HG03520 (cell line): Measurements from ENCODE around the gene WASHC2C.
"Not testable (repeated sequence)": the region's sequence is repeated elsewhere in the genome, so short reads cannot be mapped to it uniquely, and the experiment has no call there.

ENCODE experiments used
- ATAC-seq: cut with Tn5 transposase; IDR thresholded peaks from one replicate; pipeline ENCODE4 v1.9.1; 2021; ENCODE audit warnings: mild to moderate bottlenecking, moderate library complexity; ENCODE audit not compliant: unreplicated experiment

WASHC2C gene

GRCh38 chr10:45726703-45727420 is at the start of gene WASHC2C:
WASHC2C (plus strand) TSS chr10:45727266; CDS start chr10:45727318, 52 bp downstream.
- ATAC-seq = peak; percentile 95

GRCh38 chr10:45678467-45678866 is 48.6 kb upstream of the WASHC2C start:
- ATAC-seq = not testable (repeated sequence)

GRCh38 chr10:45710200-45710796 is 16.8 kb upstream of the WASHC2C start:
- ATAC-seq = not testable (repeated sequence)

GRCh38 chr10:45711223-45711622 is 15.8 kb upstream of the WASHC2C start:
- ATAC-seq = not testable (repeated sequence)

- ATAC-seq = not testable (repeated sequence)
These were observed 10.0 kb upstream of the WASHC2C start for GRCh38 chr10:45717053-45717452.

- not testable (repeated sequence) for ATAC-seq
These were observed 9.4 kb upstream of the WASHC2C start for GRCh38 chr10:45717642-45718041.

- ATAC-seq = not testable (repeated sequence)
These were observed 5.6 kb upstream of the WASHC2C start for GRCh38 chr10:45721503-45721902.

GRCh38 chr10:45723851-45724250 is 3.2 kb upstream of the WASHC2C start:
- not testable (repeated sequence) for ATAC-seq

GRCh38 chr10:45727421-45727965 is 427 bp downstream of the WASHC2C start:
- ATAC-seq = peak; percentile 51

- ATAC-seq = not testable (repeated sequence)
These were observed 7.4 kb downstream of the WASHC2C start for GRCh38 chr10:45734449-45734848.

- not testable (repeated sequence) for ATAC-seq
These were observed 7.8 kb downstream of the WASHC2C start for GRCh38 chr10:45734867-45735266.

- not testable (repeated sequence) for ATAC-seq
These were observed 14.5 kb downstream of the WASHC2C start for GRCh38 chr10:45741559-45741958.

- ATAC-seq = not testable (repeated sequence)
These were observed 14.9 kb downstream of the WASHC2C start for GRCh38 chr10:45742014-45742413.

- not testable (repeated sequence) for ATAC-seq
These were observed 24.1 kb downstream of the WASHC2C start for GRCh38 chr10:45751141-45751540.

- not testable (repeated sequence) for ATAC-seq
These were observed 25.1 kb downstream of the WASHC2C start for GRCh38 chr10:45752210-45752609.

GRCh38 chr10:45753979-45754495 is 27.0 kb downstream of the WASHC2C start:
- not testable (repeated sequence) for ATAC-seq

GRCh38 chr10:45755083-45755482 is 28.0 kb downstream of the WASHC2C start:
- not testable (repeated sequence) for ATAC-seq

- not testable (repeated sequence) for ATAC-seq
These were observed 29.0 kb downstream of the WASHC2C start for GRCh38 chr10:45756065-45756464.

GRCh38 chr10:45757661-45758396 is 30.8 kb downstream of the WASHC2C start:
- not testable (repeated sequence) for ATAC-seq

GRCh38 chr10:45761622-45762021 is 34.6 kb downstream of the WASHC2C start:
- ATAC-seq = peak; percentile 80

GRCh38 chr10:45763037-45763436 is 36.0 kb downstream of the WASHC2C start:
- not testable (repeated sequence) for ATAC-seq
